Endothelial cell of umbilical vein (primary cell): ENCODE measurements around the gene LAMA4. TPM values are rescaled to one million over a fixed set of nuclear protein-coding genes. Genes with fewer than 3 reads are reported as not detected.

Experiments used
- BruUV-seq: library from RNA; stranded (reverse); fragments of 400-500 nt; replicated peaks from 2 replicates; lab custom pipeline; 2021; lab: Mats Ljungman, UMichigan
- CTCF ChIA-PET: fragments of 300-600, 350-600 bp; sonication (Branson Sonifier 250); formaldehyde crosslinking; loops from one replicate; lab custom pipeline; 2021; ENCODE audit warnings: antibody characterized with exemption, inconsistent platforms; lab: Charles Lee
- POLR2A ChIA-PET: fragments of 300-600, 350-600 bp; sonication (Branson Sonifier 250); formaldehyde crosslinking; loops from one replicate; lab custom pipeline; 2021; ENCODE audit warnings: antibody characterized with exemption, inconsistent platforms; lab: Charles Lee
- DNase-seq: peaks from one replicate; pipeline ENCODE4 v3.0.0-alpha.2; 2011; ENCODE audit warnings: low read depth, low spot score
- FAIRE-seq: peaks from 2 replicates; lab custom pipeline; 2011; peaks lifted over from hg19 to GRCh38; lab: Jason Lieb, UNC
- H2AFZ ChIP-seq: 2 replicates; pipeline ENCODE4 v1.6.0; 2012; ENCODE audit warnings: low read depth, low read length, control low read depth, inconsistent platforms
- H3K27ac ChIP-seq: 2 replicates; pipeline ENCODE4 v1.5.1; 2011; ENCODE audit warnings: low read depth, mild to moderate bottlenecking, control low read depth, low read length, moderate library complexity; ENCODE audit not compliant: insufficient read depth
- H3K27me3 ChIP-seq, 2 experiments: 2 replicates each; pipeline versions ENCODE4 v1.6.0 to v1.6.1; 2011; ENCODE audit warnings: low read length in 2 of 2, mixed read lengths in 1 of 2; ENCODE audit not compliant: control insufficient read depth in 2 of 2, insufficient read depth in 2 of 2
- H3K36me3 ChIP-seq, 2 experiments: 2 replicates in 1 of 2; 3 replicates in 1 of 2; pipeline ENCODE4 v1.5.1; 2011; ENCODE audit warnings: low read length in 2 of 2, mild to moderate bottlenecking in 1 of 2, moderate library complexity in 1 of 2; ENCODE audit not compliant: control insufficient read depth in 2 of 2, insufficient read depth in 2 of 2; ENCODE audit errors: extremely low read depth in 1 of 2
- H3K4me1 ChIP-seq: 3 replicates; pipeline ENCODE4 v1.5.1; 2011; ENCODE audit warnings: mild to moderate bottlenecking, low read length; ENCODE audit not compliant: control insufficient read depth, insufficient read depth; ENCODE audit errors: extremely low read depth
- H3K4me2 ChIP-seq: 2 replicates; pipeline ENCODE4 v1.6.1; 2011; ENCODE audit warnings: low read length, control low read depth, mixed read lengths; ENCODE audit not compliant: insufficient read depth
- H3K4me3 ChIP-seq, 3 experiments: fragments of 200-600 bp in 1 of 3; sonication (generic), shearing (Covaris generic) in 1 of 3; replicated peaks in 1 of 3; 2 replicates each; pipeline ENCODE4 v1.5.1; 2011 to 2016; ENCODE audit warnings: control low read depth in 3 of 3, low read length in 3 of 3, mild to moderate bottlenecking in 2 of 3, inconsistent platforms in 1 of 3, low read depth in 1 of 3, moderate library complexity in 1 of 3; ENCODE audit not compliant: insufficient read depth in 1 of 3
- H3K79me2 ChIP-seq: 2 replicates; pipeline ENCODE4 v1.6.0; 2012; ENCODE audit warnings: low read length, inconsistent platforms; ENCODE audit not compliant: control insufficient read depth, insufficient read depth
- H3K9ac ChIP-seq: replicated peaks from 2 replicates; pipeline ENCODE3; 2011; ENCODE audit warnings: low read length, control low read depth; ENCODE audit not compliant: insufficient read depth; ENCODE audit errors: extremely low read depth
- H3K9me1 ChIP-seq: replicated peaks from 3 replicates; pipeline ENCODE4 v1.6.0; 2011; ENCODE audit warnings: mild to moderate bottlenecking, low read length; ENCODE audit not compliant: control insufficient read depth, insufficient read depth; ENCODE audit errors: extremely low read depth
- H3K9me3 ChIP-seq: replicated peaks from 2 replicates; pipeline ENCODE4 v1.5.1; 2012; ENCODE audit warnings: low read length, inconsistent platforms; ENCODE audit not compliant: control insufficient read depth, insufficient read depth
- H4K20me1 ChIP-seq: replicated peaks from 2 replicates; pipeline ENCODE3; 2011; ENCODE audit warnings: mild to moderate bottlenecking, low read length; ENCODE audit not compliant: control insufficient read depth, insufficient read depth; ENCODE audit errors: extremely low read depth
- CTCF ChIP-seq, 2 donors: IDR thresholded peaks; 1 replicate in 1 of 2; 2 replicates in 1 of 2; pipeline ENCODE4 v1.5.1; 2011; ENCODE audit warnings: low read length in 2 of 2, mild to moderate bottlenecking in 2 of 2, moderate library complexity in 2 of 2, control low read depth in 1 of 2, inconsistent platforms in 1 of 2, low read depth in 1 of 2; ENCODE audit not compliant: insufficient read depth in 1 of 2; ENCODE audit errors: extremely low read depth in 1 of 2
- EZH2 ChIP-seq: IDR thresholded peaks from 2 replicates; pipeline ENCODE4 v1.6.1; 2012; ENCODE audit warnings: borderline replicate concordance, low read depth, mild to moderate bottlenecking, moderate library complexity, low read length, inconsistent platforms; ENCODE audit not compliant: severe bottlenecking
- FOS ChIP-seq: IDR thresholded peaks from 2 replicates; pipeline ENCODE4 v1.6.1; 2011; ENCODE audit warnings: mild to moderate bottlenecking, low read length, moderate library complexity, borderline replicate concordance; ENCODE audit not compliant: insufficient read depth
- GATA2 ChIP-seq: IDR thresholded peaks from 2 replicates; pipeline ENCODE4 v1.7.0; 2011; ENCODE audit warnings: low read depth, mild to moderate bottlenecking, moderate library complexity, mixed read lengths, low read length; ENCODE audit not compliant: insufficient read length, insufficient read depth
- JUN ChIP-seq: IDR thresholded peaks from 2 replicates; pipeline ENCODE4 v1.6.1; 2011; ENCODE audit warnings: borderline replicate concordance, low read depth; ENCODE audit not compliant: insufficient read length, insufficient read depth
- MAX ChIP-seq: IDR thresholded peaks from 2 replicates; pipeline ENCODE4 v1.6.1; 2011; ENCODE audit not compliant: insufficient read depth, insufficient read length
- MYC ChIP-seq: IDR thresholded peaks from one replicate; pipeline ENCODE4 v1.6.1; 2011; ENCODE audit warnings: mild to moderate bottlenecking, low read depth, low read length
- POLR2A ChIP-seq: IDR thresholded peaks from 2 replicates; pipeline ENCODE4 v1.6.1; 2012; ENCODE audit warnings: low read depth, mild to moderate bottlenecking, control low read depth, low read length
- POLR2AphosphoS5 ChIP-seq: IDR thresholded peaks from 2 replicates; pipeline ENCODE4 v1.6.1; 2012; ENCODE audit warnings: low read depth, mild to moderate bottlenecking, control low read depth, low read length, moderate library complexity; ENCODE audit not compliant: insufficient read depth
- dilution Hi-C: fragments of 300-500 bp; cut with MboI; formaldehyde crosslinking; loops from one replicate; pipeline ENCODE4 v1.15.0; 2019; ENCODE audit warnings: low sequenced_read_pairs; ENCODE audit not compliant: extremely low pct_ligation_motif_present
- intact Hi-C: fragments of 100-400 bp; cut with micrococcal nuclease; formaldehyde crosslinking; loops from one replicate; pipeline ENCODE4 v1.10.0; 2022
- polyA plus RNA-seq, 4 experiments: library from polyadenylated mRNA; depleted of rRNA in 3 of 4; stranded (reverse) in 3 of 4; unstranded in 1 of 4; fragments of >200 nt; gene quantifications; 2 replicates each; pipeline versions ENCODE4 v1.2.1 to v1.2.3, GENCODE V29; 2011 to 2012; ENCODE audit warnings: missing spikeins in 1 of 4
- total RNA-seq: library from RNA; stranded (reverse); gene quantifications from 2 replicates; pipeline ENCODE4 v1.2.3, GENCODE V29; 2021

Gene LAMA4
- total and polyA plus RNA-seq, 2 donors (not counting 3 experiments of a cell fraction or from before 2014, with no cell fraction given), result 384 to 629 TPM

GRCh38 chr6:112231594-112232060 is 22.7 kb downstream of the LAMA4 start:
- H4K20me1 ChIP-seq, result no peaks in the 10 kb centered on the region
- TF ChIP-seq JUN (peak; percentile 85), MYC (no peak), POLR2AphosphoS5 (peak; percentile 84), POLR2A (no peak), EZH2 (no peak), FOS (peak; percentile 71), MAX (no peak), CTCF (IDR thresholded peaks at IDR 0.05; ENCODE audit: extremely low read depth in 1 of 2, insufficient read depth in 1 of 2, low read depth in 1 of 2, low read length in 2 of 2) (no peak), GATA2 (peak; percentile 39)
- H2AFZ ChIP-seq, result no peak overlapping the region
- H3K4me3 ChIP-seq, result no peak overlapping the region
- no TSS peak for BruUV-seq
- CTCF ChIA-PET, result interaction anchor here (0.9 to 4.0 kb wide), 6 partner anchors 9 to 80 kb away, joined by 3 to 36 read pairs (median 10); no protein-coding TSS in a partner anchor
- H3K4me2 ChIP-seq, result peak overlapping the region; percentile 77
- peaks cover 4 to 8% of the 10 kb centered on the region in 2 experiments for H3K36me3 ChIP-seq
- peaks cover 73% of the 10 kb centered on the region for H3K79me2 ChIP-seq
- FAIRE-seq (peak; percentile 59), DNase-seq (peak; percentile 95)
- POLR2A ChIA-PET, result interaction anchor here (1.2 to 4.5 kb wide), 4 partner anchors 10 to 23 kb away, joined by 3 to 25 read pairs (median 14); partner anchors contain the start of gene LAMA4
- intact Hi-C loops (loop anchor here (1.0 kb wide), 1 partner anchor 14 kb away; no protein-coding TSS in a partner anchor), dilution Hi-C loops (no loop called here)
- peaks cover 93% of the 10 kb centered on the region for H3K4me1 ChIP-seq
- peak overlapping the region; percentile 95 for H3K9ac ChIP-seq
- no peaks in the 10 kb centered on the region for H3K9me3 ChIP-seq
- peak overlapping the region; percentile 99 for H3K27ac ChIP-seq
- no peaks in the 10 kb centered on the region for H3K27me3 ChIP-seq
- no peaks in the 10 kb centered on the region for H3K9me1 ChIP-seq
